ENCODE data around the gene PJVK.

PJVK gene

GRCh38 chr2:178482437-178482836, 31.3 kb downstream of the PJVK start:
- DNase-seq, result no peak

- DNase-seq, result peak; percentile 86
Measured at GRCh38 chr2:178484245-178485041, 33.3 kb downstream of the PJVK start.

GRCh38 chr2:178485356-178485755, 34.2 kb downstream of the PJVK start:
- no peak for DNase-seq

GRCh38 chr2:178491612-178492011, 40.4 kb downstream of the PJVK start:
- DNase-seq, result no peak

- DNase-seq, result no peak
Measured at GRCh38 chr2:178496049-178496448, 44.9 kb downstream of the PJVK start.

GRCh38 chr2:178498137-178498536, 47.0 kb downstream of the PJVK start:
- DNase-seq, result no peak

- DNase-seq, result no peak
Measured at GRCh38 chr2:178499640-178500039, 48.5 kb downstream of the PJVK start.

- DNase-seq, result no peak
Measured at GRCh38 chr2:178502751-178503150, 51.6 kb downstream of the PJVK start.

GRCh38 chr2:178506101-178506500, 54.9 kb downstream of the PJVK start:
- no peak for DNase-seq

GRCh38 chr2:178506524-178506923, 55.3 kb downstream of the PJVK start:
- no peak for DNase-seq

GRCh38 chr2:178506949-178507348, 55.8 kb downstream of the PJVK start:
- DNase-seq, result no peak

- DNase-seq, result no peak
Measured at GRCh38 chr2:178508646-178509045, 57.5 kb downstream of the PJVK start.

GRCh38 chr2:178510384-178510783, 59.2 kb downstream of the PJVK start:
- no peak for DNase-seq
